GM18498 (cell line): ENCODE data around the gene HOXB1.
A peak's percentile ranks its signal among the peaks of the same experiment; 100 is the strongest.

Source experiments
- ATAC-seq: cut with Tn5 transposase; IDR thresholded peaks from one replicate; pipeline ENCODE4 v1.9.1; 2021; ENCODE audit warnings: mild to moderate bottlenecking, moderate library complexity; ENCODE audit not compliant: unreplicated experiment

Gene HOXB1

DNA sequence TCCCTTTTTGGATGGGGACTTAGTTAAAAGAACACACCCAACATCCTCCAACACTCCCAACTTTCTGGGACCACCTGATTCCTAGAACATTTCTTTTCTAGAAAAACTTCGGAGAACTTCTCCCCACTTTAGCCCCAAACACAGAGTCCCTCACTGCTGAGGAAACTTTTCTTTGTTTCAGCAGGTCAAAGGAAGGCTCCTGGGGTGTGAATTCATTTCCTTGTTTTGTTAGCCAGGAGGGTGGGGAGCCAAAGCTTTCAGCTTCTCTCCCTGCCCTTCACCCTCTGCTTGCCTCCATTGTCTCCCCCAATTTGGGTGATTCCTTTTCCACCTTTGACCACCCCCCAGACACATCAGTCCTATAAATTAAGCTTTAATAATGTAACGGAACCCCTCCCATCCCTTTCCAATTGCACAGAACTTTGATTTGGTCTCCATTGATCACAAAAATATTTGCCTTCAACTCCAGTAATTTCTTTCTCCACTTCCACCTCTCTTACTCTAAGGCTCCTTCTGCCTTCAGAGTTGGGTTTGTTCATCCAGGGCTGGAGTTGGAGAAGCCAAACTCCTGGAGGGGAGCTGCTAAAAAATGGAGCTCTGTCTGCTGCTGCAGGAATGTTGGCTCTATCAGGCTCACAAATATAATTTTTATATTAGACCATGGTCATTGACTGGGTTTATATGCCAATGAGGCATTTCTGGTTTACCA is 37.0 kb upstream of the HOXB1 start:
- no peak for ATAC-seq

DNA sequence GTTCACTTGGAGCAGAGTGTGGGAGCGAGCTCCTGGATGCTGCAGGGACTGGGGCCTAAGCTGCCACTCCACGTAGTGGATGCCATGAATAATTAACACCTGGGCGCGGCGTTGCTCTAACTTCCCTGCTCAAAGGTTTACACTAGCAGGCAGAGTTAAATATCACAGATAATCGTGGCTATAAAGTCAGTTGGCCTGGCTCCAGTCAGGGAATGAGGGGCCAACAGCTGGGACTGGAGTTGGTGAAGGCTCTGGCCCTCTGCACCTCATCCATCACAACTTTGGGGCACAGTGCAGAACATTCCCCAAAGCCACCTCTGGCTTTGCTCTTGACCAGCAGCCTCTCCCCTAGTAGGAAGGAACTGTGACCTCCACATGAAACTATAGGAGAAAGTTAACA is 36.4 kb upstream of the HOXB1 start:
- no peak for ATAC-seq

DNA sequence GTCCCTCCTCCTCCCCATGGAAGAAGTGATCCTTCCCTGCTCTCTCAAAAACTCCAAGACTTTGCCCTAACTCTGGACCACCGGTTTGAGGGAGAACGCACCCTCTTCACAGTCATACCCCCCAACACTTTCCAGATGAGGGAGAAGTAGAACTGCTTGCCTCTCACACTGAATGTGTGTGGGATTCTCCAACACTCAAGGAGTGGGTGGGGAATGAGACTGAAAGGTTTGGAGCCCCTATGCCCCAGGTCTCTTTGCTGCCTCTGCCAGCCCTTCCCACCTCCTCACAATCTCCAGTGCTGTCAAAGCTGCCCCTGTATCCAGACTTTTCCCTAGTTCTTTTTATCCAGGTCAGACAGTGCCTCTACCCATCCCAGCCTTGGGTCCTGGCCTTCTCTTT is 35.9 kb upstream of the HOXB1 start:
- ATAC-seq = no peak

DNA sequence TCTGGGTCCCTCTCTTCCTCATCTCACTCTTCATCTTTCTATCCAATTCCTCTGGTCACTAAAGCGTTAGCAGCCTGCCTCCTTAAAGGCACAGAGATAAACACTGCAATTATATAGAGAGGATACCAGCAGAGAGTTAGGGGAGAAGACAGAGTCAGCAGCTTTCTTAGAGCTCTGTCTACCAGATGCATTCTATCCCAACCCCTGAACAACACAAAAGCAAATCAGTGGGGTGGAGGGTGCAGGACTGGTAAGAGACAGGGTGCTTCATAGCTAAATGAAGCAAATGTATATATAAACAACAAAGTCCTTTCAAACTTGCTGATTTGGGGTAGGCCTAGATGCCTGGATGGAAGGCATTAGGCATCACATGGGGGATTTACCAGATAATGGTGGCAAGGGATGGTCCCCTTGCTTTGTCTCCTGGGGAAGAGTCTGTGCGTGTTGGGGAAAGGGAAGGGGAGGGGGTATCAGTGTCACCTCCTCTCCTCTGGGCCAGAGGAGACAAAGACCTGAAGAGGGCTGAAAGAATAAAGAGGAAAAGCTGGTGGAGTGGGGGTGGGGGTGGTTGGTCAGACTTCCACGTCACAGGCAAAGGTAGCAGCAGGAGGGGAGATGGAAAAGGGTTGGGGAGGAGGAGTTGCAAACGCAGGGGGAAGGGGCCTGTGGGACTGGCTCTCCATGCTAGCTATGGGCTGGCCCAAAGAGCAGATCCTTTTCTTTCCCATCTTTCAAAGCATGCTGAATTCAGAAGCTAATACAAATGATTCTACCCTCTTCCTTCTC is 35.3 kb upstream of the HOXB1 start:
- ATAC-seq = no peak

DNA sequence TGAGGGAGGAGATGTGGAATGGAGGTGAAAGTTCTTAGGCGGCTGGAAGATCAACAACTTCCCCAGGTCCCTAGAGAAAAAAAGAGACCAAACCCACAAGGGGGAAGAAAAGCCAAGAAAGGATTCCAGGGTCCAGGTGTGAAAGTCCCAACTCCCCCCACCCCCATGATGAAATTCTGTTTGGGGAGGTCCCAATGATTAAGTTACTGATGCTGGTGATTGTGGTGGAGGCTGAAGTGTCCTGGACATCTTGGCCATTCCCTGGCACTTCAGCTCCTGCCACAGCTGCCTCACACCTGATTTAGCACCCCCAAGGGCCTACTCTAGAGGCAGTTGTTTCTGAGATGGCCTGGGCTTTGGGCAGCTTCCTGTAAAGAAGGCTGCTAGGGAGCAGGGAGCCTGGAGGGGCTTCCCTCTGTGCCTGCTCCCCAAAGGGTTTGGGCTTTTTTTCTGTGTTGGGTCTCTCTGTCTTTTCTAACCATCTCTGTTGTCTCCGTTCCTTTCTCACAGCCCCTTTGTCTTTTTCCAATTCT is 34.3 kb upstream of the HOXB1 start:
- no peak for ATAC-seq

DNA sequence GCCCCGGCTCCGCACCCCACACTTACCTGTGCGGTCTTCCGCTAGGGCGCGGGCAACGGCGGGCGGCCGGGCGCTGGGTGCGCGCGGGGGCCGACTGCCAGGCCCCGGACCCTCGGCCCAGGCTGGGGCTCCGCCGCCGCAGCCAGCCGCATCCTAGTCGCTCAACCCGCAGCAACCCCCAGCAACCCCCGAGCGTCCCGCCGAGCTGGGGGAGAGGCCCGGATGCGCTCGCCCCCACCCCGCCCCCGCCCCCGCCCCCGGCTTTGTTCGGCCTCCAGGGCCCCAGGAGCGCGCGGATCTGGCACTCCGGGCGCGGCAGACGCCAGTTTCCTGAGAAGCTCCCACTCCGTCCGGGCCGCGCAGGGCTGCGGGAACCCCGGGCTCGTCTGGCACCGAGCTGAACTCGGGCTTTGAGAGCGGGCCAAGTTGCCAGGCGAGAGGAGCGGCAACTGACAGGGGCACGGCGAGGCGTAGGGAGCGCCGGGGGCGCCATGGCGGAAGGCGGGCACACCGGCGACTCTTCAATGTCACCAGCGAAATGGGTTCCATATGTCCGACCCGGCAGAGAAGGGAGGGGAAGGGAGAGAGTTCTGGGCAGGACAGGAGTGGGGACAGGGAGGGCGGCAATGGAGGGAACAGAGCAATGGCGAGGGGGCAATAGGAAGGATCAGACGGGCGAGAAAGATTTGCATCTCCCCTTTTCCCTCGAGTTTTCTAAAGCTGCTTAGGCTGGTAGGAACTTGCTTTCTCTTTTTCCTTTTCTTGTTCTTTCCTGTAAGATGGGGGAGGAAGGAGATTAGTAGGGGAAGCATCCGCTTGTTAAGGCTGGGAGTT is 33.6 kb upstream of the HOXB1 start:
- no peak for ATAC-seq

DNA sequence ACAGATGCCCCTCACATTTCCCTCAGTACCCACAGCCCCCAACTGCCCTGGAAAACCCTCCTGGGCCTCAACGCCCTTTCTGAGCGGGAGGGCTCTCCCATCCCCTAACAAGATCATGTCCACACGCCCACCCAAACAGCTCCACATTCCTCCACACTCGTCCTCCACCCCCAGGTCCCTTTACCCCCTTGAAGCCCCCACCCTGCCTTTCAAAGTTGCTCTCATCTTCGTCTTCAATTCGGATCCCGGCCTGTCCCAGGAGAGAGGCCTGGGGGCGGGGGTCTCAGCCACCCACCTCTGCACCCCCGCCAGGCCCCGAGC is 33.0 kb upstream of the HOXB1 start:
- no peak for ATAC-seq

DNA sequence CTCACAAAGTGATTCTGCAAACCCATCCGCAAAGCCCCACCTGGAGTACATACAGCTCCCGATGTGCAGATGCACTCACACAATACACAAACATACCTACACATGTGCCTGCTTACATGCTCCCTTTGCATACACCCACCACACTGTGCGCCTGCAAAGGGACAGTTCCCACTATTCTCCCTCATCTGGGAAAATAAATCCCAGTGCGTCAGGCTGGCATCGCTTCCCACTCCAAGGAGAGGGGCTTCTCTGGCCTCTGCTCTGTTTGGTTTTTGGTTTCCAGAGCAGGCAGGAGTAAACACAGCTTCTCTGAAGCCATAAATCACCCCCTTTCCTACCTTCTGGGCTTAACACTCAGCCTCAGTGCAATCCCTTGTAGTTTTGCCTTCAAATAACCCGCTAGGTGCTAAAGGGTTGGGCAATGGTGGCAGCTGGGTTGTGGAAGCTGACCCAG is 32.6 kb upstream of the HOXB1 start:
- no peak for ATAC-seq

DNA sequence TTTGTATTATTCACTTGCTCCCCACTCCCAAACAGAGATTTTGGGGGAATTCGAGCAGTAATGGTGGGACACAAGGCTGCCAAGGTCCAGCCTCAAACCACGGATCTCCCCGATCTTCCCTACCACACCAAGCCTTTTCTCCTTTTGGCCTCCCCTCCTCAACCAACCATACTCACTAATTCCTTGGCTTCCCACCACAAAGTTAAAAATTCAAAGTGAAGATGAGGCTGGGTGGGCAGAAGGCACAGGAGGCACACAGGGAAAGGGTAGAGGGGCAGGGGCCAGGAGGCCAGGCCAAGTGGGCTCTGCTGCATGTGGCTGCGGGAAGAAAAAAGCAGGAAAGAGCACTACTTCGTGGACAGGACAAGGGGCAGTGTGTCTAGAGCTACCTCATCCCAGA is 32.1 kb upstream of the HOXB1 start:
- no peak for ATAC-seq

DNA sequence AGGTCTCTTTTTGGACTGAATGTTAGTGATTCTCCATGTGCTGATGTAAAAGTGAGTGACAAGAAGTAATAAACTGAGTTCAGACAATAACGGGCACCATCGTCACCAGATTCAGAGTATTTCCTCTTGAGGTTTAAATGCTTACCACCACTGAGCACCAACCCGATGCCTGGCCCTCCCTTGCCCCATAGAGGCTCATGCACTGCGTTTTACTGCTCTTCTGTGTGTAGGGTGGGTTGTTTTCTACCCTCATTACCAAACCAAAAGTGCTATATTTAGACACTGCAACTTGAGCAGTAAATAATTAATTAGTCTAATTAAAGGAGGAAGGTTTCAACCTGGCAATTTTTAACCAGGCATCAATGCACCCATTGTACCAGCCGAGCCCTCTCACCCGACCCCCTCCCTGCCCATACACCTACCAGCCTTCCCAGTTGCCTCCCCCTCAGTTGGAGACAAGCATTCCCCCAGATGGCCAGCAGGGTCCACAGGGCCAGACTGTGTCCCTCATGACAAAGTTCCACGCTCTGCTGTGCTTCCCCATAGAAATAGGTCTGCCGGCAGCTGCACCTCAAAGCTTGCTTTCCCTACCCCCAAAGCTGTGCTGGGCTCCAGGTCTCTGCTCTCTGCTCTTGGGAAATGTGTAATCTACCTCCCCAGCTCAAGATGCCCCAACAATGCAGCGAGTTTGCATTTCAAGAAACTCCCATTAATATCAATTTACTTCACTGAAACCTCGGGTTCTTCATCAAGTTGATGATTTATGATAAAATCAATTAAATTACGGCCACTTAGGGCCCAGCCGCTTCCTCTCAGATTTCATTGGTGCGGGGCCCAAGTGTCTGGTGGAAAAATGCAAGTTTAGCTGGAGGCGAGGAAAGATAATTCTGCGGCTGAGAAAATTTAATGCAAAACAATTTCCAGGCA is 31.3 kb upstream of the HOXB1 start:
- ATAC-seq = peak; percentile 53

DNA sequence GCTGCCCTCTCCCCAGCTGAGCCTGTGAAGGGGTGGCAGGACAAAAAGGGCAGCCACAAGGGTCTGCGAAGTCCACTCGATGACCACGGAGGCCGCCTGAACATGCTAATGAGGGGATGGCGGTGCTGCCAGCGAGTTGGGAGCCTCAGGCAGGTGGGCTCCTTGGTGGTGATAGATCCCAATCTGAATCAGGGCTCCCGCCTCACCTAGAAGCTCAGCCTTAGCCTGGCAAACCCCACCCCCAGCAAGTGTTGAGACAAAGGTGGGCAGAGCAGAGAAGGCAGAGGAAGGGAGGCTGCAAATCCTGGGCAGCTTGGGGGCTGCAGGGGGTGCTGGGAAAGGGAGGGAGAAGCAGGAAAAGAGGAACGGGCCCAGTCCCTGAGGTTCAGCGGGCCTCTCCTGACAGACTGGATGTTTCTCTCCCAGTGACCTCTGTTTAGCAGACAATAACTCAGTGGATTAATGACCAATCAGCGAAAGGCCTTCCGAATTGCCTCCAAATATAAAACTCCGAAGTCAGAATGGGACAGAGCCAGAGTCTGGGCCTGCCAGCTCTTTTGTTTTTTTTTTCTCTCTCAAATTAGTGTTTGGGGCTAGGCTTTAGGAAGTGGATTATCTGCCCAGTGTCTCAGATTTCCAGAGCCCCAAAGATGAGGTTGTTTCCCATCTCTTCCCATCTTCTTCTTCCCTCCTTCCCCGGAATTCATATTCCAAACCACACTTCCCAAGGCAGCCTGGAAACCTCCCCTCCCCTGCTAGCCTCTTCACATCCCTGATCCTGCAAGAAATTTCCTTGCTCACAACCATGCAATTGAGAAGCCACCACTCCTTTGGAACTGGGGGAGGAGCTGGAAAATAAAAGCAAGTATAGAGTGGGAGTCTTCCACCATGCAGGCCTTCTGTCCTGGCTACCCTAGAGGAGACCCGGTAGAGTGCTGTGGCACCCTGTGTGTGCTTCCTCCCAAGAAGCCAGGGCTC is 29.3 kb upstream of the HOXB1 start:
- ATAC-seq = no peak

DNA sequence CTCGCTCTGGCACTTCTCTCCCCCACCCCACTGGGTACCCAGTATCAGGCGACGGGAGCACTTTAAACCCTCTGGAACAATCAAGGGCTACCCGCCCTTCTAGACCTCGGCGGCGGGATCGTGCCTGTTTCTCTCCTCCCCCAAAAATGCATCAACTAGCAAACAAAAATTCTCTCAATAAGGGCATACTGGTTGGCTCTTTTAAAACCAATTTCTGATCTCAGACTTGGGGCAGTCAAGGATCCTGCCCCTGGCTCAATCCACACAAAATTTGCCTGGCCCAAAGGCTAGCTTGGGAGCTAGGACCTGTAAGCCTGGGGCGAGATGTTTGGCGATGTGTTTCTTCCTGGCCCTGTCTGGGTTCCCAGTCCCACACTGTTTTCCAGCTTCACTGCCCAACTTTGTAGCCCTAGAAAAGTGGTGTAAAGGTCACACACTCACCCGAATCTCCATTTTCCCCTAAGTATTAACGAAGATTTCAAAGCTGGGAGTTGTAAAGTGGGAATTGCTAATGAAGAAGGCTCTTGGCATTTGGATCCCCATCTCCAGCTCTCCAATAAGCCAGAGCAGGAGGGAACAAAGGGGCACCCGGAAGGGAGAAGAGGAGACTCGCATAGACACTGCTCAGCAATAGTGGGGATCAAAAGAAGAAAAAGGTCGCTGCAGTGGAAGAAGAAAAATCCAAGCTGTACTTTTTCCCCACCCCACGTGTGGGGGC is 28.5 kb upstream of the HOXB1 start:
- no peak for ATAC-seq

DNA sequence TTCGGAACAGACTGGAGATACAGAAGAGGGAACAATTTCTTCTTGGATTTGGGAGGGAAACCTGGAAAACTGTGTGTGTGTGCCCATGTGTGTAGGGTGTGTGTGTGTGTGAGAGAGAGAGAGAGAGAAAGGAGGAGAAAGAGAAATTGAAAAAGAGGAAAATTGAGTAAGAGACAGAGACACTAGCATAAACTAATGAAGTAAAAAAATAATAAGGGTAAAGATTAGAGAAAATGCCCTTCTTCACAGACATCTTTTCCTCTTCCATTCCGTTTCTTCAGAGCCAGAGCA is 28.0 kb upstream of the HOXB1 start:
- ATAC-seq = no peak

DNA sequence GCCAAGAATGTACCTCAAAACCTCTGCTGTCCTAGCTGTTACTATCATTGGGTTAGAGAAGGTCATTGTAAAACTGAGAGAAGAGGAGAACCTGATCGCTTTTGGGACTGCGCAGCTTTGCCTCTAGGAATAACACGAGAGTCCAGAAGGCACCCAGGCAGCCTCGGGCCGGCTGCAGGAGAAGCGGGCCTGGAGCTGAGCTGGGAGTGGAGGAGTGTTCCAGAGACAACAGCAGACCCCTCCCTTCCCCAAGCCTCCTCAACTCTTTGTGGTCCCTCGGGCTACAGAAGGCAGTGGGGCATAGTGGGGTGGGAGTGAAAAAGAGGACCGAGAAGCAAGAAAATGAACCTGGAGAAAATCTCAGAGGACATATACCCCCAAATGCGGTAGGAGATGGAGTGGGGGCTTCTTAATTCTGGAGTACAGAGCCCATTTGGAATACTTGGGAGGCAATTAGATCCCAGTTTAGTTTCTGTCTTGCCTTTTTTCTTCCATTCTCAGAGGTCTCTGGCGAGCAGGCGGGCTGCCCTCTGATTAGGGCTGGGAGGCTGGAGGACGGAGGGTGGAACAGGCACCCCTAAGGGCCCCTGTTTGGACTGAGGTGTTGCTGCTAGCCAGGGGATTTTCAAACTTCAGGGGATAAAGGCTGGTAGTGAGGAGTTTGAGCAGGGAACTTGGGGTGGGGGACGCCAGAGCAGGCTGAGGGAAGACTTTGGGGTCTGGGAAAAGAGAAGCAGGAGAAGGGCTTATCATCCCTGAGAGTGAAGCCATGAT is 27.4 kb upstream of the HOXB1 start:
- ATAC-seq = no peak

DNA sequence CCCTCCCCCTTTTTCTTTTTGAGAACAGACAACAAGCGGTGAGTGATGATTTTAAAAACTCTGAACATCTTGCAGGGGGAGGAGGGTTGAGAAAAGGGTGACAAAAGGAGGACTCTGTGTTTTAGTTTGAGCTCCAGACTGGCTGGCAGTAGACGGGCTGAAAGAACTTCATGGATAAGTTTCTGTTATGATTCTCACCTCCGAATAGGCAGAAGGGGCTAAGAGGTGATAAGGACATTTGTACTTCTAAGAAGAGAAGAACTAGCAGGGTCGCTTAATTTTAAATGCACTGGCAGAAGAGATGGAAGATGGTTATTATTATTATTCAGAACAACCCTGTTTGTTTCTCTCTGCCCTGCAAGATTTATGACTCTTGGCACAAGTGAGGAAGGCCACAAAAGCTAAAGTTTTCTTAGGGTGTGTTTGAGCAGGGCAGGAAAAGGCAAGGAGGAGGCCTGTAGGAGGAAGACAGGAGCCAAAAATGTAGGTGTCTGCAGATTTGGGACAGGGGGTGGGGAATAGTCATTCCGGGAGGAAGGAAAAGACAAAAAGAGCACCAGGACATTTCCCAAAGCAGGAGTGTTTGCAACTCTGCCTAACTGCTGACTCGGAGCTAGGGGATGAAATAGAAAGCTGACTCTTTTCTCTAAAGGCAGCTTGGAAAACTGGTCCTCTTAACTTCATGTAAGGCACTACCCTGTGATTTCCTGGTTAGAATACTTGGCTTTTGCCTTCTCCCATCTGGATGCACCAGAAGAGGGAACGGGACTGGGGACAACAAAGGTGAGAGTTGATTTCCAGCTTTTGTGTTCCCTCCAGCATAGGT is 26.0 kb upstream of the HOXB1 start:
- no peak for ATAC-seq

DNA sequence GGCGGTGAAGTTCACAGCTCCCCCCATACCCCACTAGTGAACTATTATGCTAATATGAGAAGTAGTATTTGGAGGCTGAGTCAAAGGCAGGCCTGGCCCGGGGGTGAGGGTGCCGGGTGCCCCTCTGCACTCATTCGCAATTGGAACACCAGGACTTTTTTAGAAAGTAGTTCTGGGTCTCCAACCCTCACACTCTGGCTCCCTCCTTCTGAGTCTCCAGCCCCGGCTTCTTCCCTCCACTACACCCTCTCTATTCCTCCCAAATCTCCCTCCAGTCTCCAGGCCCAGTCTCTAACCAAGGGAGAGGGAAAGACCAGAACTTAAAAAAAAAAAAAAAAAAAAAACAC is 25.4 kb upstream of the HOXB1 start:
- ATAC-seq = no peak
